Measurements from ENCODE around the gene FBXL13. TPM values are rescaled to one million over a fixed set of nuclear protein-coding genes. Genes with fewer than 3 reads are reported as not detected.
A peak's percentile ranks its signal among the peaks of the same experiment; 100 is the strongest.

Gene FBXL13
- total RNA-seq: 1 to 10 TPM; 1.3 to 2.4 (median 1.6) TPM
- under 1 TPM; 0.42 to 0.47 TPM for polyA plus RNA-seq

GRCh38 chr7:103074519-103075336 lies at the start of gene FBXL13, which contains the start of gene ARMC10:
FBXL13 (minus strand) TSS chr7:103074796.
ARMC10 (plus strand) TSS chr7:103075140; CDS start chr7:103075273, 133 bp downstream.
- TF ChIP-seq, protein P1, sequence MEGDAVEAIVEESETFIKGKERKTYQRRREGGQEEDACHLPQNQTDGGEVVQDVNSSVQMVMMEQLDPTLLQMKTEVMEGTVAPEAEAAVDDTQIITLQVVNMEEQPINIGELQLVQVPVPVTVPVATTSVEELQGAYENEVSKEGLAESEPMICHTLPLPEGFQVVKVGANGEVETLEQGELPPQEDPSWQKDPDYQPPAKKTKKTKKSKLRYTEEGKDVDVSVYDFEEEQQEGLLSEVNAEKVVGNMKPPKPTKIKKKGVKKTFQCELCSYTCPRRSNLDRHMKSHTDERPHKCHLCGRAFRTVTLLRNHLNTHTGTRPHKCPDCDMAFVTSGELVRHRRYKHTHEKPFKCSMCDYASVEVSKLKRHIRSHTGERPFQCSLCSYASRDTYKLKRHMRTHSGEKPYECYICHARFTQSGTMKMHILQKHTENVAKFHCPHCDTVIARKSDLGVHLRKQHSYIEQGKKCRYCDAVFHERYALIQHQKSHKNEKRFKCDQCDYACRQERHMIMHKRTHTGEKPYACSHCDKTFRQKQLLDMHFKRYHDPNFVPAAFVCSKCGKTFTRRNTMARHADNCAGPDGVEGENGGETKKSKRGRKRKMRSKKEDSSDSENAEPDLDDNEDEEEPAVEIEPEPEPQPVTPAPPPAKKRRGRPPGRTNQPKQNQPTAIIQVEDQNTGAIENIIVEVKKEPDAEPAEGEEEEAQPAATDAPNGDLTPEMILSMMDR (IDR thresholded peaks at IDR 0.05): peak in 1 of 4 donors; percentile 8
- H3K27ac ChIP-seq: peak within 1 kb of the TSS; percentile 94 to 97 (median 94)
- H3K4me3 ChIP-seq: peak within 1 kb of the TSS; percentile 69 to 87 (median 75)
- no peaks in the 10 kb centered on the region for H3K36me3 ChIP-seq
- no peak for FAIRE-seq
- DNase-seq: peak; percentile 88 to 96 (median 92)
- intact Hi-C loops (cut with DNase I): no loop called here
- no peaks in the 10 kb centered on the region for H3K27me3 ChIP-seq
- no peaks in the 10 kb centered on the region for H3K9me3 ChIP-seq
- 0% methylated on average over 73 to 83 of the region's 83 CpGs for WGBS, 2 donors
- peaks cover 0 to 25% (median 21%) of the 10 kb centered on the region in 3 donors for H3K4me1 ChIP-seq
- peak; percentile 93 to 98 (median 94) for ATAC-seq

DNA sequence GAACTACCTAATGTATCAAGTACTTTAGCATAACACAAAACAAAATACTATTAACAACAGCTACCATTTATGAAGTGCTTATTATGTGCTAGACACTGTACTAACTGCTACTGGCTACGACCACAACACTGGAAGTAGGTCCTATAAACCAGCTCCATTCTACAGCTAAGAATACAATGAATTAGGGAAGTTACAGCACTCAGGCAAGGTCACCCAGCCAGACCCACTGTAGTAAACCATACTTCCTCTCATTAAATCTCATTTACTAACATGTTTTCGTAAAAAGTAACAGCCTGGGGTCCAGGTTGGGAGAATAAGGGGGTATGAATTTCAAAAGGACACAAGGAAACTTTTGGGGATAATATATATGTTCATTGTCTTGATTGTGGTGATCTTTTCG lies 48.9 kb upstream of the FBXL13 start:
- H3K36me3 ChIP-seq: peaks cover 0 to 6% (median 4%) of the 10 kb centered on the region in 3 donors
- no peaks in the 10 kb centered on the region for H3K4me1 ChIP-seq
- ATAC-seq: no peak
- DNase-seq: no peak
- FAIRE-seq: no peak
- H3K27ac ChIP-seq: no peak overlapping the region
- TF ChIP-seq, protein P1 (IDR thresholded peaks at IDR 0.05): no peak
- intact Hi-C loops (cut with DNase I): no loop called here
- no peak overlapping the region for H3K4me3 ChIP-seq
- no peaks in the 10 kb centered on the region for H3K27me3 ChIP-seq
- WGBS, 2 donors: 61 to 64% methylated on average over 3 of the region's 3 CpGs
- no peaks in the 10 kb centered on the region for H3K9me3 ChIP-seq

DNA sequence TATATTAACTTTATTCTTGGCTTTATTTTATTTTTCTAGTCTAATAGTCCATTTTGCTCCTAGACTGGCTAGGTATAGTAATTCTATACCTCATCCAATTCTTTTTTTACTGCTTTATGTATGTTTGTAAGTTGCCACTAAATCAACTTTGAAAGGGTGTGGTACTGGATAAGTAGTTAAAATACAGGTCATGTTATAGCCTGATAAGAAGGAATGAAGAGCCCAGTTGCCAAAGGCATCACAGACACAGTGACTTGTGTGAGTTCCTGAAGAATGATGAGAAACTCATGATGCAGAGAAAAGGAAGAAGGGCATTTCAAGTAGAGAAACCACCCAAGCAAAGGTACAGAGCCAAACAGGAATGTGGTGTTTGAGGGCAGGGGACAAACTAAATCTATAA lies 47.0 kb upstream of the FBXL13 start:
- no peak overlapping the region for H3K27ac ChIP-seq

GRCh38 chr7:103120362-103120761 lies 45.8 kb upstream of the FBXL13 start:
- no peak for ATAC-seq
- H3K9me3 ChIP-seq: no peaks in the 10 kb centered on the region
- TF ChIP-seq, protein P1 (IDR thresholded peaks at IDR 0.05): no peak
- H3K4me3 ChIP-seq: no peak overlapping the region
- intact Hi-C loops (cut with DNase I): no loop called here
- H3K27ac ChIP-seq: no peak overlapping the region
- no peak for FAIRE-seq
- peaks cover 0 to 8% (median 0%) of the 10 kb centered on the region in 3 donors for H3K4me1 ChIP-seq
- H3K27me3 ChIP-seq: no peaks in the 10 kb centered on the region
- H3K36me3 ChIP-seq: no peaks in the 10 kb centered on the region
- 95 to 100% methylated on average over 1 of the region's 1 CpG for WGBS, 2 donors
- no peak for DNase-seq

More for the DNA sequence above, 47.0 kb upstream of the FBXL13 start:
- Histone ChIP-seq H3K9me3 (no peaks in the 10 kb centered on the region), H3K27me3 (no peaks in the 10 kb centered on the region), H3K4me3 (no peak overlapping the region), H3K4me1 (peaks cover 0 to 4% (median 0%) of the 10 kb centered on the region in 3 donors), H3K36me3 (no peaks in the 10 kb centered on the region)
- ATAC-seq: no peak
- TF ChIP-seq, protein P1 (IDR thresholded peaks at IDR 0.05): no peak
- intact Hi-C loops (cut with DNase I): no loop called here
- no peak for DNase-seq
- FAIRE-seq: no peak

- DNase-seq (no peak), FAIRE-seq (no peak)
These were observed 45.2 kb upstream of the FBXL13 start for GRCh38 chr7:103119791-103120291.

More at GRCh38 chr7:103119791-103120291, 45.2 kb upstream of the FBXL13 start:
- WGBS, 2 donors: 97 to 98% methylated on average over 11 of the region's 11 CpGs
- no peak overlapping the region for H3K27ac ChIP-seq
- H3K27me3 ChIP-seq: no peaks in the 10 kb centered on the region
- TF ChIP-seq, protein P1 (IDR thresholded peaks at IDR 0.05): no peak
- intact Hi-C loops (cut with DNase I): no loop called here
- no peaks in the 10 kb centered on the region for H3K9me3 ChIP-seq
- no peaks in the 10 kb centered on the region for H3K36me3 ChIP-seq
- H3K4me3 ChIP-seq: no peak overlapping the region
- ATAC-seq: no peak
- peaks cover 0 to 8% (median 0%) of the 10 kb centered on the region in 3 donors for H3K4me1 ChIP-seq
